Lung (tissue), 12 donors: ENCODE results near the gene CELF2. TPM values are rescaled to one million over a fixed set of nuclear protein-coding genes. Genes with fewer than 3 reads are reported as not detected.

Experiments used
- ATAC-seq: fragments of 200-7000 bp; cut with Tn5 transposase; one replicate; pipeline ENCODE4 v1.9.1; 2020; ENCODE audit warnings: moderate number of reproducible peaks; ENCODE audit not compliant: insufficient read depth, low FRiP score
- DNase-seq, 3 donors: peaks; one replicate each; pipeline ENCODE4 v3.0.0-alpha.2; 2013 to 2017
- H3K27ac ChIP-seq, 2 donors: one replicate each; pipeline ENCODE4 v1.5.1; 2013; ENCODE audit warnings: mild to moderate bottlenecking in 2 of 2, moderate library complexity in 2 of 2, control low read depth in 1 of 2, inconsistent platforms in 1 of 2, low read depth in 1 of 2, low read length in 1 of 2
- H3K27me3 ChIP-seq, 3 donors: one replicate each; pipeline ENCODE4 v1.5.1; 2013; ENCODE audit warnings: low read length in 2 of 3; ENCODE audit not compliant: control insufficient read depth in 3 of 3, insufficient read depth in 3 of 3
- H3K36me3 ChIP-seq, 4 donors: one replicate each; pipeline ENCODE4 v1.5.1; 2013; ENCODE audit warnings: low read length in 4 of 4, mild to moderate bottlenecking in 1 of 4, moderate library complexity in 1 of 4; ENCODE audit not compliant: control insufficient read depth in 4 of 4, insufficient read depth in 4 of 4
- H3K4me1 ChIP-seq, 5 donors: one replicate each; pipeline ENCODE4 v1.5.1; 2013; ENCODE audit warnings: low read length in 5 of 5, mild to moderate bottlenecking in 2 of 5, moderate library complexity in 1 of 5; ENCODE audit not compliant: control insufficient read depth in 5 of 5, insufficient read depth in 5 of 5
- H3K4me3 ChIP-seq: one replicate; pipeline ENCODE4 v1.5.1; 2013; ENCODE audit warnings: mild to moderate bottlenecking, control low read depth, moderate library complexity
- H3K9ac ChIP-seq, 2 donors: one replicate each; pipeline ENCODE4 v1.5.1; 2013; ENCODE audit warnings: low read length in 2 of 2, control low read depth in 1 of 2; ENCODE audit not compliant: insufficient read depth in 1 of 2
- H3K9me3 ChIP-seq, 4 donors: one replicate each; pipeline ENCODE4 v1.5.1; 2013; ENCODE audit warnings: low read length in 3 of 4, mild to moderate bottlenecking in 1 of 4, moderate library complexity in 1 of 4; ENCODE audit not compliant: control insufficient read depth in 4 of 4, insufficient read depth in 3 of 4
- CTCF ChIP-seq: IDR thresholded peaks from 2 replicates; pipeline ENCODE4 v1.5.1; 2012; ENCODE audit warnings: mild to moderate bottlenecking; ENCODE audit errors: control extremely low read depth, extremely low read depth
- WGBS, 2 donors: extraction: QIAGEN DNeasy Blood & Tissue Kit; methylation state at CpG; one replicate each; pipeline ENCODE4 v1.1.7; 2013; 5-methylcytosine and 5-hydroxymethylcytosine counted together
- polyA plus RNA-seq, 2 donors: library from polyadenylated mRNA; stranded (reverse); fragments of 200-250 nt; gene quantifications; one replicate each; pipeline ENCODE4 v1.2.1, GENCODE V29; 2013
- total RNA-seq, 2 donors: library from RNA; depleted of rRNA in 1 of 2; stranded (reverse); fragments of >200 nt in 1 of 2; gene quantifications; one replicate each; pipeline ENCODE4 v1.2.1, GENCODE V29; 2014 to 2021
- donor health status: control.
- donor health status: control.
- donor health status: Bipolar disorder and iron deficiency.
- donor health status: healthy.
- donor health status: DM: yes; HTN: yes; CAD: no.

CELF2 gene
- total and polyA plus RNA-seq, 4 donors = 13.6 to 115 (median 63.7) TPM

GRCh38 chr10:11245510-11245909 is 227.8 kb downstream of the CELF2 start:
- 90 to 91% methylated on average over 8 of the region's 8 CpGs for WGBS, 2 donors
- peaks cover 0 to 30% (median 6%) of the 10 kb centered on the region in 5 donors for H3K4me1 ChIP-seq
- no peaks in the 10 kb centered on the region for H3K27me3 ChIP-seq
- ATAC-seq (no peak), DNase-seq (no peak)
- peaks cover 0 to 2% (median 0%) of the 10 kb centered on the region in 4 donors for H3K9me3 ChIP-seq
- no peak for TF ChIP-seq CTCF
- no peak overlapping the region for H3K9ac ChIP-seq
- H3K4me3 ChIP-seq = no peak overlapping the region
- peaks cover 0 to 7% (median 0%) of the 10 kb centered on the region in 4 donors for H3K36me3 ChIP-seq
- H3K27ac ChIP-seq = no peak overlapping the region

- DNase-seq (no peak), ATAC-seq (no peak)
- 97% methylated on average over 9 of the region's 9 CpGs for WGBS, 2 donors
- no peaks in the 10 kb centered on the region for H3K27me3 ChIP-seq
- H3K9ac ChIP-seq = no peak overlapping the region
- H3K36me3 ChIP-seq = peaks cover 0 to 10% (median 0%) of the 10 kb centered on the region in 4 donors
- no peak for TF ChIP-seq CTCF
- H3K27ac ChIP-seq = no peak overlapping the region
- no peak overlapping the region for H3K4me3 ChIP-seq
- peaks cover 0 to 2% (median 0%) of the 10 kb centered on the region in 4 donors for H3K9me3 ChIP-seq
- H3K4me1 ChIP-seq = peaks cover 0 to 30% (median 8%) of the 10 kb centered on the region in 5 donors
These were observed 228.4 kb downstream of the CELF2 start for GRCh38 chr10:11245981-11246590.

GRCh38 chr10:11246752-11247467 is 229.2 kb downstream of the CELF2 start:
- no peak for TF ChIP-seq CTCF
- H3K9me3 ChIP-seq = peaks cover 0 to 2% (median 0%) of the 10 kb centered on the region in 4 donors
- DNase-seq (no peak), ATAC-seq (no peak)
- 90 to 94% methylated on average over 24 of the region's 24 CpGs for WGBS, 2 donors
- no peak overlapping the region for H3K27ac ChIP-seq
- peaks cover 0 to 27% (median 8%) of the 10 kb centered on the region in 5 donors for H3K4me1 ChIP-seq
- H3K4me3 ChIP-seq = no peak overlapping the region
- peaks cover 0 to 14% (median 0%) of the 10 kb centered on the region in 4 donors for H3K36me3 ChIP-seq
- H3K9ac ChIP-seq = no peak overlapping the region
- H3K27me3 ChIP-seq = no peaks in the 10 kb centered on the region
